GM23338 (cell line): Measurements from ENCODE around the gene FBXW12. TPM values are rescaled to one million over a fixed set of nuclear protein-coding genes. Genes with fewer than 3 reads are reported as not detected.

ENCODE experiments used
- ATAC-seq: fragments of 200-7000 bp; cut with Tn5 transposase; 3 replicates; pipeline ENCODE4 v1.9.1; 2020
- DNase-seq: peaks from one replicate; pipeline ENCODE4 v3.0.0-alpha.2; 2015; ENCODE audit warnings: low spot score
- H2AFZ ChIP-seq: fragments of 200-600 bp; sonication (generic); 2 replicates; pipeline ENCODE4 v1.8.0; 2016; ENCODE audit warnings: antibody characterized with exemption, mild to moderate bottlenecking, moderate library complexity
- H3F3A ChIP-seq: fragments of 200-600 bp; sonication (generic); replicated peaks from 2 replicates; pipeline ENCODE4 v1.8.0; 2017; ENCODE audit warnings: antibody characterized with exemption, mixed run types, low read depth
- H3K27ac ChIP-seq: fragments of 200-600 bp; sonication (generic); 2 replicates; pipeline ENCODE4 v1.6.1; 2016; ENCODE audit warnings: low read depth
- H3K27me3 ChIP-seq: fragments of 200-600 bp; sonication (generic); 2 replicates; pipeline ENCODE4 v1.8.0; 2016; ENCODE audit warnings: mild to moderate bottlenecking, mixed run types, moderate library complexity; ENCODE audit not compliant: insufficient read depth
- H3K36me3 ChIP-seq: fragments of 200-600 bp; sonication (generic); 2 replicates; pipeline ENCODE4 v1.8.0; 2016; ENCODE audit warnings: mild to moderate bottlenecking; ENCODE audit not compliant: insufficient read depth
- H3K4me1 ChIP-seq: fragments of 200-600 bp; sonication (generic); 2 replicates; pipeline ENCODE4 v1.8.0; 2016; ENCODE audit warnings: mild to moderate bottlenecking, moderate library complexity; ENCODE audit not compliant: insufficient read depth
- H3K4me2 ChIP-seq: fragments of 200-600 bp; sonication (generic); 2 replicates; pipeline ENCODE4 v1.7.1; 2017; ENCODE audit warnings: mixed run types
- H3K4me3 ChIP-seq: fragments of 200-600 bp; sonication (generic); 2 replicates; pipeline ENCODE4 v1.6.1; 2016; ENCODE audit warnings: mixed run types
- H3K79me2 ChIP-seq: fragments of 200-600 bp; sonication (generic); replicated peaks from 2 replicates; pipeline ENCODE4 v1.8.0; 2017; ENCODE audit warnings: mild to moderate bottlenecking; ENCODE audit not compliant: insufficient read depth
- H3K9me2 ChIP-seq: fragments of 200-600 bp; sonication (generic); 2 replicates; pipeline ENCODE4 v1.8.0; 2017; ENCODE audit not compliant: insufficient read depth
- H4K20me1 ChIP-seq: fragments of 200-600 bp; sonication (generic); replicated peaks from 2 replicates; pipeline ENCODE4 v1.8.0; 2017; ENCODE audit warnings: mild to moderate bottlenecking; ENCODE audit not compliant: insufficient read depth
- H3K27ac Mint-ChIP-seq: 2 replicates; pipeline ENCODE4 v1.8.0; 2020; ENCODE audit warnings: inconsistent platforms, mild to moderate bottlenecking, moderate library complexity, mixed read lengths
- H3K27me3 Mint-ChIP-seq: 3 replicates; pipeline ENCODE4 v1.8.0; 2022; ENCODE audit warnings: low read depth, mild to moderate bottlenecking, moderate library complexity, mixed read lengths, inconsistent platforms; ENCODE audit not compliant: insufficient read depth, poor library complexity
- H3K36me3 Mint-ChIP-seq: 3 replicates; pipeline ENCODE4 v1.8.0; 2021; ENCODE audit warnings: low read depth, mild to moderate bottlenecking, inconsistent platforms, moderate library complexity, mixed read lengths
- H3K4me1 Mint-ChIP-seq: 3 replicates; pipeline ENCODE4 v1.8.0; 2020; ENCODE audit warnings: mild to moderate bottlenecking, inconsistent platforms, mixed read lengths
- H3K4me3 Mint-ChIP-seq: 3 replicates; pipeline ENCODE4 v1.8.0; 2021; ENCODE audit warnings: moderate library complexity, mild to moderate bottlenecking, inconsistent platforms, mixed read lengths
- H3K9me3 Mint-ChIP-seq: 3 replicates; pipeline ENCODE4 v1.8.0; 2020; ENCODE audit warnings: moderate library complexity, mild to moderate bottlenecking, inconsistent platforms, mixed read lengths
- EZH2phosphoT487 ChIP-seq: fragments of 200-600 bp; sonication (generic); IDR thresholded peaks from one replicate; pipeline ENCODE4 v1.8.1; 2018; ENCODE audit warnings: antibody characterized with exemption; ENCODE audit not compliant: unreplicated experiment
- JUNB ChIP-seq: IDR thresholded peaks from one replicate; pipeline ENCODE4 v1.6.1; 2016; ENCODE audit warnings: antibody characterized with exemption; ENCODE audit not compliant: unreplicated experiment
- NANOG ChIP-seq: IDR thresholded peaks from 2 replicates; pipeline ENCODE4 v1.6.1; 2016; ENCODE audit warnings: antibody characterized with exemption, borderline replicate concordance
- REST ChIP-seq: IDR thresholded peaks from one replicate; pipeline ENCODE4 v1.6.1; 2018; ENCODE audit warnings: antibody characterized with exemption; ENCODE audit not compliant: unreplicated experiment
- STAT1 ChIP-seq: IDR thresholded peaks from one replicate; pipeline ENCODE4 v1.6.1; 2016; ENCODE audit warnings: antibody characterized with exemption; ENCODE audit not compliant: unreplicated experiment
- ZNF114 ChIP-seq: fragments of 250-450 bp; sonication (Bioruptor Pico); IDR thresholded peaks from 2 replicates; pipeline ENCODE4 v1.5.0; 2020; ENCODE audit warnings: mild to moderate bottlenecking, moderate library complexity
- ZNF331 ChIP-seq: fragments of 250-450 bp; sonication (Bioruptor Pico); IDR thresholded peaks from 2 replicates; pipeline ENCODE4 v1.5.0; 2020; ENCODE audit warnings: low read depth, mild to moderate bottlenecking, moderate library complexity
- polyA plus RNA-seq: library from polyadenylated mRNA; unstranded; fragments of >200 nt; fragmentation: Nextera tagmentation; extraction: Ambion mirVana; gene quantifications from 2 replicates; pipeline ENCODE4 v1.2.1, GENCODE V29; 2016
- total RNA-seq: library from RNA; depleted of rRNA; stranded (reverse); fragments of >200 nt; shearing (Covaris generic); gene quantifications from 2 replicates; pipeline ENCODE4 v1.2.3, GENCODE V29; 2014
- TF ChIP-seq, protein P1 (sequence below): fragments of 250-450 bp; sonication (Bioruptor Pico); IDR thresholded peaks from 2 replicates; pipeline ENCODE4 v1.5.0; 2020; ENCODE audit warnings: mild to moderate bottlenecking, moderate library complexity
- TF ChIP-seq, protein P2 (sequence below), 2 experiments: fragments of 200-600 bp in 1 of 2; sonication (generic) in 1 of 2; conservative IDR thresholded peaks; 2 replicates each; pipeline versions ENCODE4 v1.5.1 to v1.6.1; 2016 to 2017; ENCODE audit warnings: antibody characterized with exemption in 2 of 2, low read depth in 2 of 2, mild to moderate bottlenecking in 2 of 2, moderate library complexity in 1 of 2

Gene FBXW12
- total and polyA plus RNA-seq, 2 experiments from 2014 or later = 0.73 TPM; not detected in 1

- ATAC-seq (no peak), DNase-seq (no peak)
- Histone ChIP-seq H3K4me3 (no peak overlapping the region), H3K4me2 (no peak overlapping the region), H3F3A (no peaks in the 10 kb centered on the region; the same call in 1 of the 2 replicates), H4K20me1 (no peaks in the 10 kb centered on the region; the same call in 1 of the 2 replicates), H3K27ac (peak overlapping the region; percentile 56; the same call in 1 of the 2 replicates), H3K79me2 (no peaks in the 10 kb centered on the region), H3K27me3 (no peaks in the 10 kb centered on the region), H3K4me1 (no peaks in the 10 kb centered on the region), H3K9me2 (no peaks in the 10 kb centered on the region), H3K36me3 (peaks cover 8% of the 10 kb centered on the region), H2AFZ (no peak overlapping the region)
- H3K4me3 Mint-ChIP-seq = no peak overlapping the region
- peaks cover 67% of the 10 kb centered on the region for H3K36me3 Mint-ChIP-seq
- TF ChIP-seq, protein P1, sequence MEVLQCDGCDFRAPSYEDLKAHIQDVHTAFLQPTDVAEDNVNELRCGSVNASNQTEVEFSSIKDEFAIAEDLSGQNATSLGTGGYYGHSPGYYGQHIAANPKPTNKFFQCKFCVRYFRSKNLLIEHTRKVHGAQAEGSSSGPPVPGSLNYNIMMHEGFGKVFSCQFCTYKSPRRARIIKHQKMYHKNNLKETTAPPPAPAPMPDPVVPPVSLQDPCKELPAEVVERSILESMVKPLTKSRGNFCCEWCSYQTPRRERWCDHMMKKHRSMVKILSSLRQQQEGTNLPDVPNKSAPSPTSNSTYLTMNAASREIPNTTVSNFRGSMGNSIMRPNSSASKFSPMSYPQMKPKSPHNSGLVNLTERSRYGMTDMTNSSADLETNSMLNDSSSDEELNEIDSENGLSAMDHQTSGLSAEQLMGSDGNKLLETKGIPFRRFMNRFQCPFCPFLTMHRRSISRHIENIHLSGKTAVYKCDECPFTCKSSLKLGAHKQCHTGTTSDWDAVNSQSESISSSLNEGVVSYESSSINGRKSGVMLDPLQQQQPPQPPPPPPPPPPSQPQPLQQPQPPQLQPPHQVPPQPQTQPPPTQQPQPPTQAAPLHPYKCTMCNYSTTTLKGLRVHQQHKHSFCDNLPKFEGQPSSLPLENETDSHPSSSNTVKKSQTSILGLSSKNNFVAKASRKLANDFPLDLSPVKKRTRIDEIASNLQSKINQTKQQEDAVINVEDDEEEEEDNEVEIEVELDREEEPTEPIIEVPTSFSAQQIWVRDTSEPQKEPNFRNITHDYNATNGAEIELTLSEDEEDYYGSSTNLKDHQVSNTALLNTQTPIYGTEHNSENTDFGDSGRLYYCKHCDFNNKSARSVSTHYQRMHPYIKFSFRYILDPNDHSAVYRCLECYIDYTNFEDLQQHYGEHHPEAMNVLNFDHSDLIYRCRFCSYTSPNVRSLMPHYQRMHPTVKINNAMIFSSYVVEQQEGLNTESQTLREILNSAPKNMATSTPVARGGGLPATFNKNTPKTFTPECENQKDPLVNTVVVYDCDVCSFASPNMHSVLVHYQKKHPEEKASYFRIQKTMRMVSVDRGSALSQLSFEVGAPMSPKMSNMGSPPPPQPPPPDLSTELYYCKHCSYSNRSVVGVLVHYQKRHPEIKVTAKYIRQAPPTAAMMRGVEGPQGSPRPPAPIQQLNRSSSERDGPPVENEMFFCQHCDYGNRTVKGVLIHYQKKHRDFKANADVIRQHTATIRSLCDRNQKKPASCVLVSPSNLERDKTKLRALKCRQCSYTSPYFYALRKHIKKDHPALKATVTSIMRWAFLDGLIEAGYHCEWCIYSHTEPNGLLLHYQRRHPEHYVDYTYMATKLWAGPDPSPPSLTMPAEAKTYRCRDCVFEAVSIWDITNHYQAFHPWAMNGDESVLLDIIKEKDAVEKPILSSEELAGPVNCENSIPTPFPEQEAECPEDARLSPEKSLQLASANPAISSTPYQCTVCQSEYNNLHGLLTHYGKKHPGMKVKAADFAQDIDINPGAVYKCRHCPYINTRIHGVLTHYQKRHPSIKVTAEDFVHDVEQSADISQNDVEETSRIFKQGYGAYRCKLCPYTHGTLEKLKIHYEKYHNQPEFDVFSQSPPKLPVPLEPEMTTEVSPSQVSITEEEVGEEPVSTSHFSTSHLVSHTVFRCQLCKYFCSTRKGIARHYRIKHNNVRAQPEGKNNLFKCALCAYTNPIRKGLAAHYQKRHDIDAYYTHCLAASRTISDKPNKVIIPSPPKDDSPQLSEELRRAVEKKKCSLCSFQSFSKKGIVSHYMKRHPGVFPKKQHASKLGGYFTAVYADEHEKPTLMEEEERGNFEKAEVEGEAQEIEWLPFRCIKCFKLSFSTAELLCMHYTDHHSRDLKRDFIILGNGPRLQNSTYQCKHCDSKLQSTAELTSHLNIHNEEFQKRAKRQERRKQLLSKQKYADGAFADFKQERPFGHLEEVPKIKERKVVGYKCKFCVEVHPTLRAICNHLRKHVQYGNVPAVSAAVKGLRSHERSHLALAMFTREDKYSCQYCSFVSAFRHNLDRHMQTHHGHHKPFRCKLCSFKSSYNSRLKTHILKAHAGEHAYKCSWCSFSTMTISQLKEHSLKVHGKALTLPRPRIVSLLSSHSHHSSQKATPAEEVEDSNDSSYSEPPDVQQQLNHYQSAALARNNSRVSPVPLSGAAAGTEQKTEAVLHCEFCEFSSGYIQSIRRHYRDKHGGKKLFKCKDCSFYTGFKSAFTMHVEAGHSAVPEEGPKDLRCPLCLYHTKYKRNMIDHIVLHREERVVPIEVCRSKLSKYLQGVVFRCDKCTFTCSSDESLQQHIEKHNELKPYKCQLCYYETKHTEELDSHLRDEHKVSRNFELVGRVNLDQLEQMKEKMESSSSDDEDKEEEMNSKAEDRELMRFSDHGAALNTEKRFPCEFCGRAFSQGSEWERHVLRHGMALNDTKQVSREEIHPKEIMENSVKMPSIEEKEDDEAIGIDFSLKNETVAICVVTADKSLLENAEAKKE (CRISPR knock-in tag) = no peak
- H3K27ac Mint-ChIP-seq = no peak overlapping the region
- H3K27me3 Mint-ChIP-seq = peaks cover 7% of the 10 kb centered on the region
- H3K9me3 Mint-ChIP-seq = no peaks in the 10 kb centered on the region
- peaks cover 11% of the 10 kb centered on the region for H3K4me1 Mint-ChIP-seq
Observed at GRCh38 chr3:48402281-48402732, 30.3 kb downstream of the FBXW12 start.

DNA sequence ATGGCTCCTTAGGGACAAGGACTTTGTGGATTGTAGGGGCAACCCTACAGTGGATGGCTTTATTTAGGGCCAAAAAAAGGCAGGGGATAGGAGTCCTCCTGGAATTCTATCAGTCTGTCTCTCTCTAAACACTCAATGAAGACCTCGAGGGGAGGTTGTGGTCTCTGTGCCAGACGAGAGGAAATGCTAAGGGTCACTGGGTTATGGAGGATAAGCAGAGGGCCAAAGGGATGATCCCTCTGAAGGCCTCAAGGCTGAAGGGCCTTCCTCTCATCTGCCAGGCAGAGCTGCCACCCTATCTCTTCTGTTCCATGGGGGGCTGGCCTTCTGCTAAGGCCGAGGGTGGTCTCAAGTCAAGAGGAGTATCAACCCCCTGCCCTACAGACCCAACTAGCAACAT, 30.9 kb downstream of the FBXW12 start:
- no peak for DNase-seq
- Histone ChIP-seq H3F3A (no peaks in the 10 kb centered on the region; the same call in 1 of the 2 replicates), H3K27ac (peak overlapping the region; percentile 56; the same call in 1 of the 2 replicates), H3K27me3 (no peaks in the 10 kb centered on the region), H3K4me3 (no peak overlapping the region), H3K4me2 (no peak overlapping the region), H3K79me2 (no peaks in the 10 kb centered on the region), H2AFZ (no peak overlapping the region), H4K20me1 (no peaks in the 10 kb centered on the region; the same call in 1 of the 2 replicates), H3K9me2 (no peaks in the 10 kb centered on the region), H3K36me3 (peaks cover 13% of the 10 kb centered on the region), H3K4me1 (no peaks in the 10 kb centered on the region)
- Mint-ChIP-seq H3K4me3 (no peak overlapping the region), H3K27me3 (peaks cover 4% of the 10 kb centered on the region), H3K27ac (no peak overlapping the region), H3K9me3 (no peaks in the 10 kb centered on the region), H3K4me1 (peaks cover 11% of the 10 kb centered on the region), H3K36me3 (peaks cover 71% of the 10 kb centered on the region)
- no peak for ATAC-seq
- TF ChIP-seq EZH2phosphoT487 (no peak), REST (no peak), JUNB (no peak), ZNF114 (no peak), ZNF331 (no peak), NANOG (no peak), STAT1 (no peak)
- TF ChIP-seq, protein P2, sequence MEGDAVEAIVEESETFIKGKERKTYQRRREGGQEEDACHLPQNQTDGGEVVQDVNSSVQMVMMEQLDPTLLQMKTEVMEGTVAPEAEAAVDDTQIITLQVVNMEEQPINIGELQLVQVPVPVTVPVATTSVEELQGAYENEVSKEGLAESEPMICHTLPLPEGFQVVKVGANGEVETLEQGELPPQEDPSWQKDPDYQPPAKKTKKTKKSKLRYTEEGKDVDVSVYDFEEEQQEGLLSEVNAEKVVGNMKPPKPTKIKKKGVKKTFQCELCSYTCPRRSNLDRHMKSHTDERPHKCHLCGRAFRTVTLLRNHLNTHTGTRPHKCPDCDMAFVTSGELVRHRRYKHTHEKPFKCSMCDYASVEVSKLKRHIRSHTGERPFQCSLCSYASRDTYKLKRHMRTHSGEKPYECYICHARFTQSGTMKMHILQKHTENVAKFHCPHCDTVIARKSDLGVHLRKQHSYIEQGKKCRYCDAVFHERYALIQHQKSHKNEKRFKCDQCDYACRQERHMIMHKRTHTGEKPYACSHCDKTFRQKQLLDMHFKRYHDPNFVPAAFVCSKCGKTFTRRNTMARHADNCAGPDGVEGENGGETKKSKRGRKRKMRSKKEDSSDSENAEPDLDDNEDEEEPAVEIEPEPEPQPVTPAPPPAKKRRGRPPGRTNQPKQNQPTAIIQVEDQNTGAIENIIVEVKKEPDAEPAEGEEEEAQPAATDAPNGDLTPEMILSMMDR (conservative IDR thresholded peaks at IDR 0.05; ENCODE audit: low read depth in 2 of 2) = no peak
